H1 (cell line): Measurements from ENCODE around the gene DENND11. TPM values are rescaled to one million over a fixed set of nuclear protein-coding genes. Genes with fewer than 3 reads are reported as not detected.
A peak's percentile ranks its signal among the peaks of the same experiment; 100 is the strongest.

Experiments
- CTCF ChIA-PET: fragments of 300-600 bp; sonication (Branson Sonifier 250); formaldehyde crosslinking; loops from one replicate; lab custom pipeline; 2021; ENCODE audit not compliant: partially characterized antibody; lab: Charles Lee
- POLR2A ChIA-PET: fragments of 300-600 bp; sonication (Branson Sonifier 250); formaldehyde crosslinking; loops from one replicate; lab custom pipeline; 2021; ENCODE audit warnings: inconsistent platforms; ENCODE audit not compliant: partially characterized antibody; lab: Charles Lee
- DNase-seq, 2 experiments: peaks; one replicate each; pipeline versions ENCODE4 v3.0.0 to v3.0.0-alpha.2; 2010 to 2022; ENCODE audit warnings: low spot score in 2 of 2, low read depth in 1 of 2, mixed read lengths in 1 of 2
- FAIRE-seq: peaks from 2 replicates; lab custom pipeline; 2011; peaks lifted over from hg19 to GRCh38; lab: Jason Lieb, UNC
- H2AFZ ChIP-seq: 2 replicates; pipeline ENCODE4 v1.8.1; 2012; ENCODE audit warnings: low read length, inconsistent platforms
- H2AK5ac ChIP-seq: 2 replicates; pipeline ENCODE4 v1.6.1; 2013; ENCODE audit warnings: low read depth, low read length
- H2BK120ac ChIP-seq: replicated peaks from 2 replicates; pipeline ENCODE3; 2013; ENCODE audit warnings: low read depth, low read length, inconsistent platforms
- H2BK12ac ChIP-seq: 2 replicates; pipeline ENCODE4 v1.6.1; 2013; ENCODE audit warnings: low read depth, low read length
- H2BK15ac ChIP-seq: 2 replicates; pipeline ENCODE4 v1.6.1; 2013; ENCODE audit warnings: low read length
- H2BK20ac ChIP-seq: 2 replicates; pipeline ENCODE4 v1.6.1; 2013; ENCODE audit warnings: low read length
- H2BK5ac ChIP-seq: 2 replicates; pipeline ENCODE4 v1.6.1; 2013; ENCODE audit warnings: low read depth, low read length
- H3K14ac ChIP-seq: 2 replicates; pipeline ENCODE4 v1.6.1; 2013; ENCODE audit warnings: inconsistent platforms; ENCODE audit not compliant: insufficient read length
- H3K18ac ChIP-seq: 2 replicates; pipeline ENCODE4 v1.6.1; 2013; ENCODE audit warnings: low read length; ENCODE audit errors: extremely low read depth
- H3K23ac ChIP-seq: 2 replicates; pipeline ENCODE4 v1.6.1; 2013; ENCODE audit warnings: inconsistent platforms; ENCODE audit not compliant: insufficient read length
- H3K23me2 ChIP-seq: 2 replicates; pipeline ENCODE4 v1.6.1; 2013; ENCODE audit warnings: low read depth, low read length
- H3K27ac ChIP-seq: 2 replicates; pipeline ENCODE4 v1.6.1; 2011; ENCODE audit warnings: low read depth, low read length, inconsistent platforms
- H3K27me3 ChIP-seq, 4 experiments: replicated peaks in 1 of 4; 1 replicate in 1 of 4; 2 replicates in 3 of 4; pipeline versions ENCODE4 v1.6.1 to v1.8.1; 2011 to 2013; ENCODE audit warnings: low read length in 3 of 4, mild to moderate bottlenecking in 3 of 4, inconsistent platforms in 2 of 4, mixed read lengths in 2 of 4, moderate library complexity in 1 of 4; ENCODE audit not compliant: control insufficient read depth in 3 of 4, insufficient read depth in 3 of 4; ENCODE audit errors: extremely low read depth in 1 of 4
- H3K36me3 ChIP-seq, 4 experiments: 2 replicates each; pipeline versions ENCODE4 v1.6.1 to v1.8.1; 2011 to 2013; ENCODE audit warnings: mild to moderate bottlenecking in 4 of 4, low read length in 3 of 4, moderate library complexity in 2 of 4, control low read depth in 1 of 4, inconsistent platforms in 1 of 4; ENCODE audit not compliant: insufficient read depth in 4 of 4, control insufficient read depth in 2 of 4
- H3K4ac ChIP-seq: replicated peaks from 2 replicates; pipeline ENCODE3; 2013; ENCODE audit warnings: low read length, low read depth, mixed read lengths, inconsistent platforms; ENCODE audit not compliant: insufficient read length
- H3K4me1 ChIP-seq, 4 experiments: replicated peaks in 1 of 4; 1 replicate in 1 of 4; 2 replicates in 3 of 4; pipeline versions ENCODE4 v1.6.1 to v1.8.1; 2011 to 2013; ENCODE audit warnings: low read length in 3 of 4, inconsistent platforms in 2 of 4, mixed read lengths in 1 of 4; ENCODE audit not compliant: insufficient read depth in 4 of 4, control insufficient read depth in 3 of 4
- H3K4me2 ChIP-seq, 2 experiments: 2 replicates each; pipeline versions ENCODE4 v1.6.1 to v1.8.1; 2011 to 2013; ENCODE audit warnings: low read depth in 2 of 2, low read length in 2 of 2, control low read depth in 1 of 2, inconsistent platforms in 1 of 2, mild to moderate bottlenecking in 1 of 2; ENCODE audit not compliant: insufficient read depth in 1 of 2
- H3K4me3 ChIP-seq, 4 experiments: fragments of 200-600, 300-600 bp in 1 of 4; sonication (generic), shearing (Covaris generic), sonication (Bioruptor Twin) in 1 of 4; 2 replicates each; pipeline versions ENCODE4 v1.5.1 to v1.8.1; 2011 to 2016; ENCODE audit warnings: low read length in 4 of 4, low read depth in 3 of 4, control low read depth in 2 of 4, inconsistent platforms in 2 of 4, mild to moderate bottlenecking in 2 of 4, mixed read lengths in 1 of 4, moderate library complexity in 1 of 4; ENCODE audit not compliant: insufficient read depth in 2 of 4; ENCODE audit errors: extremely low read depth in 1 of 4
- H3K56ac ChIP-seq: replicated peaks from 2 replicates; pipeline ENCODE3; 2013; ENCODE audit warnings: low read depth, mild to moderate bottlenecking, mixed read lengths, low read length, inconsistent platforms; ENCODE audit not compliant: insufficient read length
- H3K79me1 ChIP-seq: 2 replicates; pipeline ENCODE4 v1.6.1; 2013; ENCODE audit warnings: low read depth, low read length, control low read depth
- H3K79me2 ChIP-seq, 2 experiments: 2 replicates each; pipeline versions ENCODE4 v1.6.1 to v1.8.1; 2012 to 2013; ENCODE audit warnings: low read length in 2 of 2, mild to moderate bottlenecking in 2 of 2, inconsistent platforms in 1 of 2; ENCODE audit not compliant: insufficient read depth in 2 of 2, control insufficient read depth in 1 of 2
- H3K9ac ChIP-seq, 4 experiments: replicated peaks in 1 of 4; 1 replicate in 1 of 4; 2 replicates in 3 of 4; pipeline versions ENCODE4 v1.6.1 to v1.8.1; 2011 to 2013; ENCODE audit warnings: low read depth in 3 of 4, low read length in 3 of 4, control low read depth in 2 of 4, mild to moderate bottlenecking in 2 of 4, moderate library complexity in 2 of 4, inconsistent platforms in 1 of 4; ENCODE audit errors: extremely low read depth in 1 of 4
- H3K9me3 ChIP-seq, 2 experiments: 2 replicates each; pipeline versions ENCODE4 v1.6.1 to v1.8.1; 2012 to 2013; ENCODE audit warnings: mild to moderate bottlenecking in 2 of 2, moderate library complexity in 2 of 2, control low read depth in 1 of 2, inconsistent platforms in 1 of 2, low read depth in 1 of 2, low read length in 1 of 2, mixed read lengths in 1 of 2; ENCODE audit not compliant: insufficient read depth in 2 of 2
- H4K20me1 ChIP-seq, 2 experiments: replicated peaks in 1 of 2; 2 replicates each; pipeline versions ENCODE3 to v1.8.1; 2011 to 2013; ENCODE audit warnings: inconsistent platforms in 2 of 2, low read length in 2 of 2, mild to moderate bottlenecking in 1 of 2; ENCODE audit not compliant: insufficient read depth in 2 of 2, control insufficient read depth in 1 of 2
- H4K5ac ChIP-seq: 2 replicates; pipeline ENCODE4 v1.6.1; 2013; ENCODE audit warnings: low read length, low read depth, mixed read lengths, inconsistent platforms; ENCODE audit not compliant: insufficient read length
- H4K8ac ChIP-seq: 2 replicates; pipeline ENCODE4 v1.8.0; 2013; ENCODE audit warnings: mild to moderate bottlenecking, moderate library complexity, low read length, inconsistent platforms; ENCODE audit not compliant: insufficient read depth; ENCODE audit errors: extremely low read depth
- H4K91ac ChIP-seq: replicated peaks from 2 replicates; pipeline ENCODE3; 2013; ENCODE audit warnings: low read length, mixed read lengths, inconsistent platforms; ENCODE audit not compliant: insufficient read length
- CBX5 ChIP-seq: fragments of 300-800, 300-1000 bp; sonication (generic); IDR thresholded peaks from 2 replicates; pipeline ENCODE4 v1.7.1; 2016; ENCODE audit warnings: antibody characterized with exemption, low read length, low read depth
- EZH2 ChIP-seq: fragments of 200-600 bp; sonication (generic); IDR thresholded peaks from 2 replicates; pipeline ENCODE4 v1.7.1; 2012; ENCODE audit warnings: low read depth, mild to moderate bottlenecking, moderate library complexity, low read length, inconsistent platforms; ENCODE audit not compliant: severe bottlenecking
- KDM1A ChIP-seq: fragments of 200-600, 300-600 bp; sonication (generic); IDR thresholded peaks from 2 replicates; pipeline ENCODE4 v1.7.1; 2016; ENCODE audit warnings: mild to moderate bottlenecking, low read length, borderline replicate concordance
- SAP30 ChIP-seq: fragments of 300-600 bp; sonication (generic); IDR thresholded peaks from 2 replicates; pipeline ENCODE4 v1.7.1; 2012; ENCODE audit warnings: low read length, moderate library complexity, mild to moderate bottlenecking, inconsistent platforms; ENCODE audit not compliant: insufficient read depth, insufficient replicate concordance
- SIRT6 ChIP-seq: IDR thresholded peaks from one replicate; pipeline ENCODE4 v1.7.1; 2012; ENCODE audit warnings: low read length, inconsistent platforms
- TAF7 ChIP-seq: optimal IDR thresholded peaks from 2 replicates; pipeline ENCODE3; 2011; ENCODE audit warnings: low read depth, mild to moderate bottlenecking, inconsistent platforms, low read length, moderate library complexity, borderline replicate concordance
- WGBS, 2 experiments: shearing (Covaris generic) in 1 of 2; methylation state at CpG; one replicate each; pipeline versions ENCODE4 v1.1.6 to v1.1.7; 2013 to 2015; ENCODE audit warnings: low lambda C conversion rate in 2 of 2, mixed read lengths in 2 of 2, inconsistent platforms in 1 of 2, low coverage in 1 of 2, missing lambda C conversion rate in 1 of 2; ENCODE audit not compliant: insufficient replicate concordance in 2 of 2, insufficient coverage in 1 of 2, insufficient read length in 1 of 2; ENCODE audit errors: extremely low coverage in 1 of 2, missing lambda C conversion rate in 1 of 2; 5-methylcytosine and 5-hydroxymethylcytosine counted together
- polyA plus RNA-seq, 7 experiments: library from polyadenylated mRNA; depleted of rRNA in 3 of 7; stranded (reverse) in 5 of 7; unstranded in 2 of 7; fragments of >200 nt in 5 of 7; fragments of 200-250 nt in 2 of 7; gene quantifications; 1 replicate in 5 of 7; 2 replicates in 1 of 7; 4 replicates in 1 of 7; pipeline versions ENCODE4 v1.2.1 to v1.2.3, GENCODE V29; 2011 to 2013; ENCODE audit warnings: missing spikeins in 2 of 7, mixed read lengths in 2 of 7
- total RNA-seq: library from RNA; stranded (reverse); fragmentation: NEBNext Ultra II Directional; extraction: Animal tissue kit (Norgen Biotek cat#: 25700); gene quantifications from 2 replicates; pipeline ENCODE4 v1.2.1, GENCODE V29; 2021

DENND11 gene
- total and polyA plus RNA-seq, 2 of the 8 experiments (the other 6 are each of a cell fraction or from before 2014, with no cell fraction given), result 8.0 to 26.8 TPM

- FAIRE-seq (no peak), DNase-seq (no peak)
- Histone ChIP-seq H3K14ac (no peak overlapping the region), H3K36me3 (no peaks in the 10 kb centered on the region; a peak in 1 of 8 replicates), H4K91ac (no peak overlapping the region), H2BK5ac (no peak overlapping the region), H3K79me1 (peaks cover 2% of the 10 kb centered on the region; the same call in 1 of the 2 replicates), H3K79me2 (peaks cover 0 to 80% of the 10 kb centered on the region in 2 experiments; a peak in 2 of 4 replicates), H3K9me3 (no peaks in the 10 kb centered on the region), H3K23me2 (peaks cover 3% of the 10 kb centered on the region; the same call in 1 of the 2 replicates), H2AK5ac (no peak overlapping the region), H3K56ac (no peak overlapping the region), H3K18ac (no peak overlapping the region), H2BK15ac (no peak overlapping the region; the same call in 1 of the 2 replicates), H4K8ac (peak overlapping the region; percentile 26; the same call in 1 of the 2 replicates), H2AFZ (no peak overlapping the region), H3K27ac (no peak overlapping the region), H3K4ac (no peak overlapping the region), H3K4me2 (no peak overlapping the region), H2BK120ac (no peak overlapping the region), H2BK12ac (no peak overlapping the region), H3K4me3 (no peak overlapping the region), H3K9ac (no peak overlapping the region), H4K20me1 (peaks cover 0 to 6% of the 10 kb centered on the region in 2 experiments), H3K23ac (no peak overlapping the region), H2BK20ac (no peak overlapping the region), H3K27me3 (no peaks in the 10 kb centered on the region), H3K4me1 (peaks cover 0 to 18% (median 12%) of the 10 kb centered on the region in 4 experiments; a peak in 6 of 7 replicates), H4K5ac (no peak overlapping the region)
- WGBS, 2 experiments, result 70% methylated on average over 2 of the region's 2 CpGs; no CpG with 5 or more reads in 1 of the 2 experiments
- ChIA-PET POLR2A (interaction anchor here (0.8 to 1.2 kb wide), 2 partner anchors 42 to 66 kb away, joined by 3 read pairs; partner anchors contain the start of gene SSBP1), CTCF (interaction anchor here (0.9 to 2.3 kb wide), 5 partner anchors 10 to 43 kb away, joined by 3 to 13 read pairs (median 3); partner anchors contain the start of gene SSBP1)
- TF ChIP-seq SAP30 (no peak), EZH2 (no peak), CBX5 (no peak), SIRT6 (no peak), KDM1A (no peak), TAF7 (no peak)
Observed at GRCh38 chr7:141696348-141696747, 5.6 kb downstream of the DENND11 start.
